HG02938 (cell line): ENCODE measurements around the gene NCS1.

Experiments used
- ATAC-seq: cut with Tn5 transposase; IDR thresholded peaks from one replicate; pipeline ENCODE4 v1.9.1; 2021; ENCODE audit warnings: mild to moderate bottlenecking, moderate library complexity; ENCODE audit not compliant: unreplicated experiment

NCS1 gene

DNA sequence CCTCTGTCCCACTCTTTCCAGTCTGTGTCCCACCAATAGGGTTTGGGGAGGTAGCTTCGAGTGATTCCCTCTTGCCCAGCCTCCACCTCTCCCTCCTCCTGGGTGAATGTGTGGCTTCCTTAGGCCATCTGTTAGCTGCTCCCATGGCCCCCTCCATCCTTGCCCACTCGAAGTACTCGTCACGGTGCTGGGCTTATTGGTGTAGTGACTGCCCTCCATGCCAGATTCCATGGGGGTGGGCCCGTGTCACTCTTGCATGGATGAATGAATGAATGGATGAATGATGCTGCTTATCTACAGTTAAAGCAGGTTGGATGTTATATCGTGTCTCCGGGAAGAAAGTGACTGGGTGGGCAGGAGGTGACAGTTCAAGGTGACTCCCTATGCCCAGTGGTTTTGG is 112.5 kb downstream of the NCS1 start:
- no peak for ATAC-seq

GRCh38 chr9:130285271-130285670 is 113.1 kb downstream of the NCS1 start:
- ATAC-seq, result no peak

GRCh38 chr9:130286072-130286770 is 114.0 kb downstream of the NCS1 start:
- no peak for ATAC-seq
